Neuronal stem cell (in vitro differentiated cells): ENCODE results near the gene IQCH.

Experiments
- DNase-seq: peaks from one replicate; pipeline ENCODE4 v3.0.0-alpha.2; 2013; ENCODE audit warnings: low spot score
- H2AFZ ChIP-seq: one replicate; pipeline ENCODE4 v1.6.1; 2013; ENCODE audit warnings: mild to moderate bottlenecking, low read length, inconsistent platforms
- H2AK5ac ChIP-seq: 2 replicates; pipeline ENCODE4 v1.6.1; 2013; ENCODE audit warnings: low read depth, mild to moderate bottlenecking, inconsistent platforms, low read length, moderate library complexity, mixed read lengths
- H2BK120ac ChIP-seq: 2 replicates; pipeline ENCODE4 v1.6.1; 2013; ENCODE audit warnings: low read depth, mild to moderate bottlenecking, inconsistent platforms, low read length, moderate library complexity, mixed read lengths
- H2BK12ac ChIP-seq: one replicate; pipeline ENCODE4 v1.6.1; 2013; ENCODE audit warnings: low read length, inconsistent platforms
- H2BK15ac ChIP-seq: 2 replicates; pipeline ENCODE4 v1.6.1; 2013; ENCODE audit warnings: mild to moderate bottlenecking, low read length, inconsistent platforms, mixed read lengths
- H2BK5ac ChIP-seq: one replicate; pipeline ENCODE4 v1.6.1; 2013; ENCODE audit warnings: inconsistent platforms, mild to moderate bottlenecking, low read length, moderate library complexity
- H3K14ac ChIP-seq: one replicate; pipeline ENCODE4 v1.6.1; 2013; ENCODE audit warnings: low read length, inconsistent platforms
- H3K18ac ChIP-seq: 2 replicates; pipeline ENCODE4 v1.6.1; 2013; ENCODE audit warnings: low read length, inconsistent platforms
- H3K23ac ChIP-seq: 2 replicates; pipeline ENCODE4 v1.6.1; 2013; ENCODE audit warnings: low read depth, mild to moderate bottlenecking, mixed read lengths, low read length, inconsistent platforms; ENCODE audit not compliant: poor library complexity
- H3K27ac ChIP-seq: replicated peaks from 3 replicates; pipeline ENCODE4 v1.5.1; 2013; ENCODE audit warnings: low read length, inconsistent platforms
- H3K27me3 ChIP-seq, 3 experiments: 2 replicates each; pipeline ENCODE4 v1.6.1; 2013; ENCODE audit warnings: low read length in 3 of 3, mild to moderate bottlenecking in 2 of 3, inconsistent platforms in 1 of 3, low read depth in 1 of 3, mixed read lengths in 1 of 3, moderate library complexity in 1 of 3; ENCODE audit not compliant: control insufficient read depth in 3 of 3, insufficient read depth in 3 of 3
- H3K36me3 ChIP-seq, 2 donors: replicated peaks in 1 of 2; 2 replicates each; pipeline ENCODE4 v1.6.1; 2013; ENCODE audit warnings: low read length in 2 of 2; ENCODE audit not compliant: control insufficient read depth in 2 of 2, insufficient read depth in 2 of 2
- H3K4ac ChIP-seq: 2 replicates; pipeline ENCODE4 v1.6.1; 2013; ENCODE audit warnings: inconsistent platforms, mild to moderate bottlenecking, low read length, moderate library complexity
- H3K4me1 ChIP-seq, 2 donors: 1 replicate in 1 of 2; 2 replicates in 1 of 2; pipeline ENCODE4 v1.6.1; 2013; ENCODE audit warnings: low read length in 2 of 2, low read depth in 1 of 2; ENCODE audit not compliant: control insufficient read depth in 2 of 2, insufficient read depth in 1 of 2
- H3K4me2 ChIP-seq: one replicate; pipeline ENCODE4 v1.6.1; 2013; ENCODE audit warnings: mild to moderate bottlenecking, low read length, inconsistent platforms; ENCODE audit not compliant: insufficient read depth, poor library complexity, severe bottlenecking
- H3K4me3 ChIP-seq, 2 donors: 2 replicates each; pipeline ENCODE4 v1.5.1; 2013; ENCODE audit warnings: low read length in 2 of 2, mild to moderate bottlenecking in 2 of 2, inconsistent platforms in 1 of 2, moderate library complexity in 1 of 2
- H3K79me1 ChIP-seq: one replicate; pipeline ENCODE4 v1.6.1; 2013; ENCODE audit warnings: low read depth, mild to moderate bottlenecking, inconsistent platforms, low read length, moderate library complexity
- H3K9ac ChIP-seq: one replicate; pipeline ENCODE4 v1.6.1; 2013; ENCODE audit warnings: mild to moderate bottlenecking, low read depth, low read length, inconsistent platforms; ENCODE audit not compliant: poor library complexity
- H3K9me3 ChIP-seq, 2 donors: replicated peaks in 1 of 2; 2 replicates each; pipeline versions ENCODE3 to v1.6.1; 2013; ENCODE audit warnings: low read length in 2 of 2, mild to moderate bottlenecking in 2 of 2, inconsistent platforms in 1 of 2, low read depth in 1 of 2, mixed read lengths in 1 of 2, moderate library complexity in 1 of 2; ENCODE audit not compliant: control insufficient read depth in 2 of 2, insufficient read depth in 1 of 2
- H4K8ac ChIP-seq: one replicate; pipeline ENCODE4 v1.6.1; 2013; ENCODE audit warnings: low read depth, mild to moderate bottlenecking, inconsistent platforms, low read length, moderate library complexity
- H4K91ac ChIP-seq: one replicate; pipeline ENCODE4 v1.6.1; 2013; ENCODE audit warnings: low read length, low read depth, mild to moderate bottlenecking, inconsistent platforms; ENCODE audit not compliant: poor library complexity
- WGBS, 2 donors: extraction: QIAGEN DNeasy Blood & Tissue Kit; methylation state at CpG; one replicate each; pipeline ENCODE4 v1.1.7; 2013; ENCODE audit warnings: missing lambda C conversion rate in 2 of 2, mixed read lengths in 1 of 2; ENCODE audit not compliant: insufficient read length in 2 of 2, insufficient replicate concordance in 1 of 2; ENCODE audit errors: extremely low coverage in 2 of 2; 5-methylcytosine and 5-hydroxymethylcytosine counted together

Gene IQCH

GRCh38 chr15:67379530-67379929, 124.9 kb downstream of the IQCH start:
- Histone ChIP-seq H3K9me3 (no peaks in the 10 kb centered on the region), H3K18ac (no peak overlapping the region), H2BK15ac (no peak overlapping the region), H2AFZ (no peak overlapping the region), H2AK5ac (no peak overlapping the region), H3K4ac (no peak overlapping the region), H3K4me1 (peaks cover 2 to 4% of the 10 kb centered on the region in 2 donors), H4K8ac (no peak overlapping the region), H4K91ac (no peak overlapping the region), H3K36me3 (no peaks in the 10 kb centered on the region), H3K27me3 (no peaks in the 10 kb centered on the region), H3K9ac (no peak overlapping the region), H3K27ac (no peak overlapping the region), H2BK120ac (no peak overlapping the region), H3K14ac (no peak overlapping the region), H2BK5ac (no peak overlapping the region), H2BK12ac (no peak overlapping the region), H3K4me2 (no peak overlapping the region), H3K23ac (no peak overlapping the region), H3K4me3 (no peak overlapping the region), H3K79me1 (no peaks in the 10 kb centered on the region)
- WGBS, 2 donors = no CpG with 5 or more reads among the region's 3 CpGs
- no peak for DNase-seq

GRCh38 chr15:67380921-67381320, 126.3 kb downstream of the IQCH start:
- Histone ChIP-seq H3K23ac (no peak overlapping the region), H2AFZ (no peak overlapping the region), H4K91ac (no peak overlapping the region), H2BK5ac (no peak overlapping the region), H2BK120ac (no peak overlapping the region), H3K4me3 (no peak overlapping the region), H3K4me2 (no peak overlapping the region), H3K27me3 (no peaks in the 10 kb centered on the region), H3K9ac (no peak overlapping the region), H3K4me1 (peaks cover 2 to 4% of the 10 kb centered on the region in 2 donors), H3K27ac (no peak overlapping the region), H3K36me3 (no peaks in the 10 kb centered on the region), H2AK5ac (no peak overlapping the region), H2BK15ac (no peak overlapping the region), H3K18ac (no peak overlapping the region), H3K9me3 (no peaks in the 10 kb centered on the region), H4K8ac (no peak overlapping the region), H3K4ac (no peak overlapping the region), H3K79me1 (no peaks in the 10 kb centered on the region), H2BK12ac (no peak overlapping the region), H3K14ac (no peak overlapping the region)
- WGBS, 2 donors = no CpG with 5 or more reads among the region's 1 CpG
- no peak for DNase-seq

DNA sequence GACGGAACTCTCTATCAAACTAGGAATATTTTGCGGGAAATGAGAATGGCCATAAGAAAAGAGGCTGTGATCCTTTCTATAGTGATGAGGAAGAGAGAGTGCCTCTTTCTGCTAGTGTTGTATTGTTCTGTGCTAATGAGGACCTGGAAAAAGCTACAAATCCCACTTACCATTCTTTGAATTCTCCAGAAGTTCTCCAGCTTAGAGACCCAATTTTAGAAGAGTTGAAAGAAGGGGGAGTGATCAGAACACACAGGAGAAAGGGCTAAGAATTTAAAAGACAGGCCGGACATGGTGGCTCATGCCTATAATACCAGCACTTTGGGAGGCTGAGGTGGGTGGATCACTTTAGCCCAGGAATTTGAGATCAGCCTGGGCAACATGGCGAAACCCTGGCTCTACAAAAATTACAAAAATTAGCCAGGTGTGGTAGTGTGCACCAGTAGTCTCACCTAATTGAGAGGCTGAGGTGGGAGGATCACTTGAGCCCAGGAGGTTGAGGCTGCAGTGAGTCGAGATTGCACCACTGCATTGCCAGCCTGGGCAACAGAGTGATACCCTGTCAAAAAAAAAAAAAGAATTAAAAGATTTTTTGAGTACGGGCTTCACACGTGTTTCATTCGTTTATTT, 126.9 kb downstream of the IQCH start:
- Histone ChIP-seq H3K4ac (no peak overlapping the region), H3K4me1 (peaks cover 2 to 4% of the 10 kb centered on the region in 2 donors), H3K4me2 (no peak overlapping the region), H2AFZ (no peak overlapping the region), H4K91ac (no peak overlapping the region), H3K4me3 (no peak overlapping the region), H3K36me3 (no peaks in the 10 kb centered on the region), H4K8ac (no peak overlapping the region), H3K27me3 (no peaks in the 10 kb centered on the region), H3K9ac (no peak overlapping the region), H3K14ac (no peak overlapping the region), H2AK5ac (no peak overlapping the region), H3K79me1 (no peaks in the 10 kb centered on the region), H2BK15ac (no peak overlapping the region), H2BK5ac (no peak overlapping the region), H3K23ac (no peak overlapping the region), H3K18ac (no peak overlapping the region), H3K9me3 (no peaks in the 10 kb centered on the region), H2BK120ac (no peak overlapping the region), H2BK12ac (no peak overlapping the region), H3K27ac (no peak overlapping the region)
- WGBS, 2 donors = no CpG with 5 or more reads among the region's 8 CpGs
- DNase-seq = no peak

DNA sequence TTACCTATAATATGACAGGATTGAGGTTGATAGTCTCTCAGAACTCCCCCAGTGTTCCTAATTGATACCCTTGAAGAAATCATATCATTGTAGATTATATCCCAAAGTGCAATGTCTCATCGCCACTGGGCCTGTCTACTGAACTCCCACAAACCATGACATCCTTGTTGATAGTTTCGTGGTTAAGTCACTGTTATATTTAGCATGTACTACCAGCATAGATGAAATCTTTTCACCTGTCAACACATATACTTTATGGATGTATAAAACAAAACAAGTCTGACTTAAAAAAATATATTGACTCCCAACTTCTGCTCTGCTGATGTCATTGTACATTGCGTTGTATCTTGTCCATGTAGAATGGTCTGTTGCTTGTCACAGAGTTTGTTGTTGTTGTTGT, 128.1 kb downstream of the IQCH start:
- Histone ChIP-seq H3K4me3 (no peak overlapping the region), H3K18ac (no peak overlapping the region), H3K9ac (no peak overlapping the region), H2BK12ac (no peak overlapping the region), H4K91ac (no peak overlapping the region), H2BK5ac (no peak overlapping the region), H2AK5ac (no peak overlapping the region), H4K8ac (no peak overlapping the region), H3K36me3 (no peaks in the 10 kb centered on the region), H3K4ac (no peak overlapping the region), H2AFZ (no peak overlapping the region), H3K14ac (no peak overlapping the region), H3K79me1 (no peaks in the 10 kb centered on the region), H3K9me3 (no peaks in the 10 kb centered on the region), H2BK15ac (no peak overlapping the region), H3K27ac (no peak overlapping the region), H3K23ac (no peak overlapping the region), H2BK120ac (no peak overlapping the region), H3K4me1 (peaks cover 2 to 4% of the 10 kb centered on the region in 2 donors), H3K27me3 (no peaks in the 10 kb centered on the region), H3K4me2 (no peak overlapping the region)
- WGBS, 2 donors = no CpG with 5 or more reads among the region's 3 CpGs
- no peak for DNase-seq
